Measurements from ENCODE around the gene SERPINA4. TPM values are rescaled to one million over a fixed set of nuclear protein-coding genes. Genes with fewer than 3 reads are reported as not detected.
"Not testable (repeated sequence)": the region's sequence is repeated elsewhere in the genome, so short reads cannot be mapped to it uniquely, and the experiment has no call there.

Gene SERPINA4
- total and polyA plus RNA-seq, 2 of the 8 experiments (the other 6 are each of a cell fraction or from before 2014, with no cell fraction given), result not detected

DNA sequence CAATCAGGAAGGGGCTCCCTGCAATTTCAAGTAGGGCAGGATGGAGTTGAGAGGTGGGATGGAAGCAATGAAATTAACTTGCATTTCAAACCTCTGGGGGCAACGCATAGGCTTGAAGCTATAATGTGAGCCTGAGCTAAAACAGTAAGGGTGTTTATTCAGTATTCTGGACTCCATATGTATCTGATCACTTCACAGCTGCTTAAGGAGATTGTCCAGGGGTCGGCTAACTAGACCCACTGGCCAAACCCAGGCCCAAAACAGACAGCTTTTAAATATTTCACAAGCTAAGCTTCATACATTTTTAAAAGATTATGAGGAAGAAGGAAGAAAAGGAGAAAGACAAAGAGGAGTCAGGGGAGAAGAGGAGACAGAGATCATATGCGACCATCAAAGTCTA lies 44.1 kb downstream of the SERPINA4 start (continued):
- no peak for TF ChIP-seq CHD1 (IDR thresholded peaks at IDR 0.05; ENCODE audit: low read depth, low read length)

DNA sequence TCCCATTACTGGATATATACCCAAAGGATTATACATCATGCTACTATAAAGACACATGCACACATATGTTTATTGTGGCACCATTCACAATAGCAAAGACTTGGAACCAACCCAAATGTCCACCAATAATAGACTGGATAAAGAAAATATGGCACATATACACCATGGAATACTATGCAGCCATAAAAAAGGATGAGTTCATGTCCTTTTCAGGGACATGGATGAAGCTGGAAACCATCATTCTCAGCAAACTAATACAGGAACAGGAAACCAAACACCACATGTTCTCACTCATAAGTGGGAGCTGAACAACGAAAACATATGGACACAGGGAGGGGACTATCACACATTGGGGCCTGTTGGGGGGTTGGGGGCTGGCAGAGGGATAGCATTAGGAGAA lies 47.7 kb downstream of the SERPINA4 start:
- H2AK5ac ChIP-seq (ENCODE audit: low read depth, low read length); H4K91ac ChIP-seq (replicated peaks; ENCODE audit: insufficient read length, low read length); H2BK120ac ChIP-seq (replicated peaks; ENCODE audit: low read depth, low read length); H2AFZ ChIP-seq (ENCODE audit: low read length); H3K18ac ChIP-seq (ENCODE audit: extremely low read depth, low read length); H3K4ac ChIP-seq (replicated peaks; ENCODE audit: insufficient read length, low read depth, low read length); H2BK5ac ChIP-seq (ENCODE audit: low read depth, low read length); H2BK20ac ChIP-seq (ENCODE audit: low read length); H3K4me3 ChIP-seq (ENCODE audit: extremely low read depth in 1 of 4, insufficient read depth in 2 of 4, low read depth in 3 of 4, low read length in 4 of 4); H4K20me1 ChIP-seq (replicated peaks in 1 of 2; ENCODE audit: control insufficient read depth in 1 of 2, insufficient read depth in 2 of 2, low read length in 2 of 2); H2BK12ac ChIP-seq (ENCODE audit: low read depth, low read length); DNase-seq (ENCODE audit: low read depth in 1 of 2, low spot score in 2 of 2); H3K4me2 ChIP-seq (ENCODE audit: insufficient read depth in 1 of 2, low read depth in 2 of 2, low read length in 2 of 2); H3K36me3 ChIP-seq (ENCODE audit: control insufficient read depth in 2 of 4, insufficient read depth in 4 of 4, low read length in 3 of 4); H2BK15ac ChIP-seq (ENCODE audit: low read length); H3K56ac ChIP-seq (replicated peaks; ENCODE audit: insufficient read length, low read depth, low read length); H3K9ac ChIP-seq (replicated peaks in 1 of 4; ENCODE audit: extremely low read depth in 1 of 4, low read depth in 3 of 4, low read length in 3 of 4); H4K5ac ChIP-seq (ENCODE audit: insufficient read length, low read depth, low read length); FAIRE-seq; H3K23ac ChIP-seq (ENCODE audit: insufficient read length); H3K79me1 ChIP-seq (ENCODE audit: low read depth, low read length); H3K4me1 ChIP-seq (replicated peaks in 1 of 4; ENCODE audit: control insufficient read depth in 3 of 4, insufficient read depth in 4 of 4, low read length in 3 of 4); H3K9me3 ChIP-seq (ENCODE audit: insufficient read depth in 2 of 2, low read depth in 1 of 2, low read length in 1 of 2); H3K23me2 ChIP-seq (ENCODE audit: low read depth, low read length); H3K14ac ChIP-seq (ENCODE audit: insufficient read length); H4K8ac ChIP-seq (ENCODE audit: extremely low read depth, insufficient read depth, low read length); H3K27ac ChIP-seq (ENCODE audit: low read depth, low read length); H3K27me3 ChIP-seq (replicated peaks in 1 of 4; ENCODE audit: control insufficient read depth in 3 of 4, extremely low read depth in 1 of 4, insufficient read depth in 3 of 4, low read length in 3 of 4); POLR2A ChIA-PET (ENCODE audit: partially characterized antibody); H3K79me2 ChIP-seq (ENCODE audit: control insufficient read depth in 1 of 2, insufficient read depth in 2 of 2, low read length in 2 of 2): not testable (repeated sequence)
- CTCF ChIA-PET (ENCODE audit: partially characterized antibody), result interaction anchor here (1.1 kb wide), 1 partner anchor 123 kb away, joined by 3 read pairs; no protein-coding TSS in a partner anchor
- 91% methylated on average over 1 of the region's 1 CpG; no CpG with 5 or more reads in 1 of the 2 experiments for WGBS, 2 experiments (ENCODE audit: extremely low coverage in 1 of 2, insufficient coverage in 1 of 2, insufficient read length in 1 of 2, insufficient replicate concordance in 2 of 2, low coverage in 1 of 2, low lambda C conversion rate in 2 of 2, missing lambda C conversion rate in 1 of 2)

All from H1 (cell line).